SU-DHL-6 (cell line): ENCODE measurements around the gene OR11H6.

ENCODE experiments used
- CTCF ChIP-seq: fragments of 200-600 bp; sonication (generic); IDR thresholded peaks from one replicate; pipeline ENCODE4 v1.5.1; 2017; ENCODE audit warnings: antibody characterized with exemption, mild to moderate bottlenecking, low read length, moderate library complexity; ENCODE audit not compliant: insufficient read depth, poor library complexity, severe bottlenecking
- EZH2phosphoT487 ChIP-seq: fragments of 200-600 bp; sonication (generic), shearing (Covaris generic); conservative IDR thresholded peaks from 2 replicates; pipeline ENCODE4 v1.6.1; 2018; ENCODE audit warnings: mild to moderate bottlenecking, antibody characterized with exemption, low read length, moderate library complexity, mixed read lengths

- TF ChIP-seq CTCF (no peak), EZH2phosphoT487 (no peak)
Observed at GRCh38 chr14:20179880-20180279, 43.6 kb upstream of the OR11H6 start.
